ENCODE results near the gene ATP8A2.
"Not testable (repeated sequence)": the region's sequence is repeated elsewhere in the genome, so short reads cannot be mapped to it uniquely, and the experiment has no call there.

ATP8A2 gene

DNA sequence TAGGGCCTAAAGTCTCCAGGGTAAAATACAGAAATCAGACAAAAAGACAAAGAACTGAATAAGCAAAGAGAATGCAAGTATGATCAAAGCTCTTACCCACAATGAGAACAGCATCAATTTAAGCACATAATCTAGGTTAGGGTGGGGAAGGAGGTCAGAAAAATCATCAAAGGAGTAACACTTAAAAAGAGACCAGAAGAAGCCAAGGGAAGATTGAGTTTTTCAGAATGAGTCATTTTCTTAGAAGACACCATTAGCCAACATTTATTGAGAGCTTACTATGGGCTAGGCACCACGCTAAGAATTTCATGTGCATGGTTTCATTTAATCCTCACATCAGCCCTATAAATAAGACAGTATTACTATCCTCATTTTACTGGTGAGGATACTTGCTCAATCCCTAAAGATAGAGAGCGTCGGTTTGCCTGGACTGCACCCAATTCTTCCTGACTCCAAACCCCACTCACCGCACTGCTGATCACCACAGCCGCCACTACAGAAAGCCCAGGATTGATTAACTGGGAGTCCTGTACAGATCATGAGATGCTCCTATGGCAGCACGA lies 681.7 kb downstream of the ATP8A2 start:
- no peak for DNase-seq

- no peak for DNase-seq
These were observed 683.1 kb downstream of the ATP8A2 start for GRCh38 chr13:26054896-26055295.

GRCh38 chr13:26058704-26059103 lies 686.9 kb downstream of the ATP8A2 start:
- DNase-seq, result no peak

DNA sequence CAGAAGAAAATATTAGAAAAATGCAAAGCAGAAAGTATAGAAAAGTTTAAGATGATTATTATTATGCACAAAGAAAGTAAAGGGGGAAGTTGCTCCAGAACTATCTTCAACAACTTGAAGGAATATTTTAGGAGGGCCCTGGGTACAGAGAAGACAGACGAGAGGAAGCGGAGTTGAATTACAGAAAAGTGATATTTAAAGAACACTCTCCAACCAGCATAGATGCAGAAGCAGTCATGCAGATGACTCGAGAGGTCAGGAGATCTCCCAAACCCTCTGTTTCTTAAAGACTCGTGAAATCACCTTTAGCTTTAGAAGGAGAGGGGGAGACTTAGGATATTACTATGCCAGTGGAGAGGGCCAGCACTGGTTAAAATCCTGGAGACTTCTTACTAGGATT lies 688.6 kb downstream of the ATP8A2 start:
- DNase-seq, result no peak

DNA sequence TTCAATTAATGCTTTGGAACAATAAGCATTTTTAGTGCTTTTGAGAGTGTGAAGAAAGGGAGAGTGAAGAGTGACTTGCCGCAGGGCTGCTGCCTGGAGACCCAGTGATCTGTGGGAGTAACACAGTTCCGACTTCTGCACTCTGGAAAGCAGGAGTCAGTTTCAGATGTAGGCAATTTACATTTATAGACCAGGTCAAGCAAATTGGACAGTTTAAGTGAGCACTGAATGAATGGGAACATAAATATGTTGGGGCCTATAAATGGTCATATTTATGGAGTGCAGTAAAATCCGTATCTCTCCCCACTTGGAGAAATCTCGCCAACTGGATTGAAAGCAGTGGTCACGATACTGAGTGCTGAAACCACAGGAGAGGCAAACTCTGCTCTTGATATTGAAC lies 689.5 kb downstream of the ATP8A2 start:
- DNase-seq, result no peak

DNA sequence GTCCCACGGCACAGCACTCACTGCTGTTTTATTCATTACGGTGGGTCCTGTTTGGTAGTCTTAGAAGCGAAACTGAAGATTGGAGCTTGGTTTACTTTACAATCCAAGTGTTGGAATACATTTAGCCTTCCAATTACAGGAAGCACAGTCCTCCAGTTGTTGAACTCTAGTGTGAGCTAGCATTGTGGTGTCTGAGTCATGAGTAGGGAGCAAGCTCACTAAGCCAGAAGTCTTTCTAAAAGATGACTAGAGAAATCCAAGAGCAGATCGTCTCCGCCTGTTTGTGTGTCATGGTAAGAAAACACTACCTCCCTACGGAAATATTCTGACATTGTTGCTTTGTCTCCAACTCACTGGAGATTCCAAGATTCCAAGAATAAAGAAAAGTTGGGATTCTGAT lies 690.2 kb downstream of the ATP8A2 start:
- DNase-seq, result no peak

GRCh38 chr13:26062853-26063444 lies 691.2 kb downstream of the ATP8A2 start:
- DNase-seq, result no peak

DNA sequence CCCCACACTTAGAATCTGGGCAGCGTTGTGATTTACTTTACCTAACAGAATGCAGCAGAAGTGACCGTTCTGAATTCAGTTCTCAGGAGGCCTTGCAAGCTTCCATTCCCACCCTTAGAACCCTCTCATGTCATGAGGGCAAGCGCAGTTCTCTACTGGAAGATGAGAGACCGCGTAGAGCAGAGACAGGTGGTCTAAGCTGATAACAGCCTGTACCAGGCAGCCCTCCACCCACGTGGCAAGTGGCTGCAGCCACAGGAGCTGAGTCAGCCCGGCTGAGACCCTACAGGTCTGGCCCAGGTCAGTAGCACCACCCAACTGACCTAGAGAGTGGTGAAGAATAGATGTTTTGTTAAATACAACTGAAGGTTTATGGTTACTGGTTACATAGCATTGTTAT lies 694.7 kb downstream of the ATP8A2 start:
- DNase-seq, result not testable (repeated sequence)

- DNase-seq, result no peak
These were observed 695.8 kb downstream of the ATP8A2 start for GRCh38 chr13:26067601-26068000.

- not testable (repeated sequence) for DNase-seq
These were observed 696.6 kb downstream of the ATP8A2 start for GRCh38 chr13:26068372-26068771.

GRCh38 chr13:26069642-26070041 lies 697.9 kb downstream of the ATP8A2 start:
- not testable (repeated sequence) for DNase-seq

- DNase-seq, result no peak
These were observed 699.9 kb downstream of the ATP8A2 start for GRCh38 chr13:26071691-26072090.

DNA sequence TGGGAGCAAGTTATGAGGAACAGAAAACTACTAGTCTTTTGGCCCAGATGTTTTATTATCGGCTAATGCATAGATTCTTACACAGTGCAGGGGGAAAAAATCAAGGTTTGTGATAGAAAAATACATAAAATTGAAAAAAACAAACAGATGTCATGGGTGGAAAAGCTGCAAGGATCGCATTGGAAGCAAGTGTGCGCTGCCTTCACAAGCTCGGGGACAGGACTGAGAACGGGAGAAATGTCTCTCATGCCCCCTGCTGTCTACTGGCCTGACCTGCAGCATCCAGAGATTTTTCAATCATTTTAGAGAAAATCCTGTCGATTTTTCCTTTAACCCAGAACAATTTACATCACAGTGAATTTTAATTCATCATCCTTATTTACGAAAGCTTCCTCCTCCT lies 700.6 kb downstream of the ATP8A2 start:
- not testable (repeated sequence) for DNase-seq

DNA sequence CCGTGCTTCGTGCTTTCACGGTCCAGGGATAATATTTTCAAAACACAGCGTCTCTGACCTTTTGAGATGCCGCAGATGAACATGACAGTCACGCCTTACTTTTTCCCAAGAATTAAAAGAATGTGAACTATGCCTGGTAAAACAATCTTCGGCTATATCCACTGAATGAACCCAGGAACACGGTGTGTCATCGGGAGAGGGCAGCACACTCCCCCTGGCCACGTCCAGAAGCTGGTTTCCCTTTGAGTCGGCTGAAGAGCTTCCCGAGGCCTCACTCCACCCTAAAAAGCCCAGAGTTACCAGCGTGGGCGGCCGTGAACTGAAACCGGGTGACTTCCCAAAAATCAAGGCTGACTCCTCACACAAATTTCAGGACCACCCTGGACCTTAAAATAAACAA lies 702.9 kb downstream of the ATP8A2 start:
- no peak for DNase-seq
